ENCODE data around the gene ZBTB24. TPM values are rescaled to one million over a fixed set of nuclear protein-coding genes. Genes with fewer than 3 reads are reported as not detected.
A peak's percentile ranks its signal among the peaks of the same experiment; 100 is the strongest.

ZBTB24 gene
- total and polyA plus RNA-seq, 2 experiments from 2014 or later = 3.3 to 7.6 TPM

- Histone ChIP-seq H3K27ac (no peak overlapping the region), H3K4me3 (no peak overlapping the region), H3K9me2 (ENCODE audit: insufficient read depth) (no peaks in the 10 kb centered on the region), H3K79me2 (ENCODE audit: insufficient read depth) (no peaks in the 10 kb centered on the region), H4K20me1 (ENCODE audit: insufficient read depth) (no peaks in the 10 kb centered on the region), H3K36me3 (ENCODE audit: low read depth) (no peaks in the 10 kb centered on the region), H2AFZ (no peak overlapping the region), H3K4me1 (ENCODE audit: insufficient read depth) (peaks cover 28% of the 10 kb centered on the region), H3K4me2 (ENCODE audit: unreplicated experiment) (no peak overlapping the region), H3K9me3 (ENCODE audit: low read depth) (no peaks in the 10 kb centered on the region), H3K9ac (no peak overlapping the region), H3F3A (ENCODE audit: insufficient read depth) (peaks cover 5% of the 10 kb centered on the region; the same call in 1 of the 2 replicates), H3K27me3 (replicated peaks; ENCODE audit: insufficient read depth) (no peaks in the 10 kb centered on the region)
- in situ Hi-C loops (cut with MboI) = no loop called here
- TF ChIP-seq EZH2phosphoT487 (IDR thresholded peaks at IDR 0.05; ENCODE audit: insufficient read depth, low read depth) = no peak
- no peak for TF ChIP-seq EZH2 (IDR thresholded peaks at IDR 0.05; ENCODE audit: insufficient read depth, poor library complexity, severe bottlenecking)
- DNase-seq = no peak
- WGBS, 2 experiments (ENCODE audit: low coverage in 1 of 2, low lambda C conversion rate in 2 of 2, missing lambda C conversion rate in 2 of 2) = 53 to 56% methylated on average over 2 of the region's 2 CpGs
These were observed 28.8 kb upstream of the ZBTB24 start for GRCh38 chr6:109511832-109512231.

DNA sequence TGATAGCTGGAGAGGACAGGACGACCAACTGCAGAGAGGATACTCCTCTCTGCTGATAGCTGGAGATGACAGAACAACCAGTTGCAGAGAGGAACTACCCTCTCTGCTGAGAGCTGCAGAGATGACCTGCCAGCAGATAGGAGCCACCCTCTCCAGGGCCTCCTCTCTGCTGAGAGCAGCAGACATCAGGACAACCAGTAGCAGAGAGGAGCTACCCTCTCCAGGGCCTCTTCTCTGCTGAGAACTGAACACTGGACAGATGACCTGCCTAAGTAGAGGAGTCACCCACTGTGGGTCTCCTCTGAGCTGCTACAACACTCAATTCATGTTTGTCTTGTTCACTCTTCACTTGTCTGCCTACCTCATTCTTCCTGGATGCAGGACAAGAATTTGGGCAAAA lies 27.3 kb upstream of the ZBTB24 start:
- H3F3A ChIP-seq (ENCODE audit: insufficient read depth) = peaks cover 5% of the 10 kb centered on the region; the same call in 1 of the 2 replicates
- peaks cover 18% of the 10 kb centered on the region for H3K4me1 ChIP-seq (ENCODE audit: insufficient read depth)
- no peaks in the 10 kb centered on the region for H3K36me3 ChIP-seq (ENCODE audit: low read depth)
- no peaks in the 10 kb centered on the region for H3K79me2 ChIP-seq (ENCODE audit: insufficient read depth)
- no peak overlapping the region for H3K4me3 ChIP-seq
- H4K20me1 ChIP-seq (ENCODE audit: insufficient read depth) = no peaks in the 10 kb centered on the region
- peak overlapping the region; percentile 15 for H3K4me2 ChIP-seq (ENCODE audit: unreplicated experiment)
- H3K27ac ChIP-seq = no peak overlapping the region
- TF ChIP-seq EZH2phosphoT487 (IDR thresholded peaks at IDR 0.05; ENCODE audit: insufficient read depth, low read depth) = no peak
- TF ChIP-seq EZH2 (IDR thresholded peaks at IDR 0.05; ENCODE audit: insufficient read depth, poor library complexity, severe bottlenecking) = no peak
- WGBS, 2 experiments (ENCODE audit: low coverage in 1 of 2, low lambda C conversion rate in 2 of 2, missing lambda C conversion rate in 2 of 2) = 43 to 56% methylated on average over 1 of the region's 1 CpG
- no peak overlapping the region for H2AFZ ChIP-seq
- peak; percentile 17 for DNase-seq
- in situ Hi-C loops (cut with MboI) = no loop called here
- no peaks in the 10 kb centered on the region for H3K27me3 ChIP-seq (replicated peaks; ENCODE audit: insufficient read depth)
- H3K9ac ChIP-seq = no peak overlapping the region
- H3K9me2 ChIP-seq (ENCODE audit: insufficient read depth) = no peaks in the 10 kb centered on the region
- H3K9me3 ChIP-seq (ENCODE audit: low read depth) = no peaks in the 10 kb centered on the region

DNA sequence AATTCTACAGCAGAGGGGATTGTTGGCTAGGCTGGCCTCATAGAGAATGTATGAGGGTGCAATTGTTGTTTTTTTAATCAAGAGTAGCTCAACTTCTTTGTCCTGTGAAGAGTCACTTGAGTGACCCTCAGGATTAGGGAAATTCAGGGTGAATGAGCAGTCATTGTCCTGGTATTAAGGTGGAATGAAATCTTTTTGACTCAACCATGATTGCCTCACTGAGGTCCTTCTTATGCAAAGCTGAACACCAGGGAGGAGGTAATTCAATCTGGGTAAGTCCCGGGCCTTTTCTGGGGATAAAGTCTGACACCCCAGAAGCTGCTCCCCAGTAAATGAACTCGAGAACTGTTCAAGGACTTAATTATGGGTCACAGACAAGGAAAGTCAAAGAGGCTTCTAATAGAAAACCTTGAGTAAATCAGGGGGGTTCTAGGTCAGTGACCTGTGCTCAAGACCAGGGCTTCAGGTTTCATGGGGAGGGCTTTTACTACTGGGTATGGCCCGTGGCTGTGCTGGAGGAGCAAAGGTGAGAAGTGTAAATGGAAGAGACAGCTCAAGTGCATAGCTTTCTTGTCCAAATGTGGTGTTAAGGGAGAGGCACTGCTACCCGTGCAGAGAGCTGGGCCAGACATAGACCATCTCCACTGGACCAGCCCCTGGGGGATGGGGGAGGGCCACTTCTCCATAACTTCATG lies 25.3 kb upstream of the ZBTB24 start:
- in situ Hi-C loops (cut with MboI) = no loop called here
- H3K79me2 ChIP-seq (ENCODE audit: insufficient read depth) = no peaks in the 10 kb centered on the region
- no peak overlapping the region for H3K9ac ChIP-seq
- H3K9me2 ChIP-seq (ENCODE audit: insufficient read depth) = no peaks in the 10 kb centered on the region
- WGBS, 2 experiments (ENCODE audit: low coverage in 1 of 2, low lambda C conversion rate in 2 of 2, missing lambda C conversion rate in 2 of 2) = 52 to 57% methylated on average over 4 of the region's 4 CpGs
- TF ChIP-seq EZH2 (IDR thresholded peaks at IDR 0.05; ENCODE audit: insufficient read depth, poor library complexity, severe bottlenecking) = no peak
- no peak for TF ChIP-seq EZH2phosphoT487 (IDR thresholded peaks at IDR 0.05; ENCODE audit: insufficient read depth, low read depth)
- no peak overlapping the region for H3K4me2 ChIP-seq (ENCODE audit: unreplicated experiment)
- no peak overlapping the region for H3K27ac ChIP-seq
- H3K4me1 ChIP-seq (ENCODE audit: insufficient read depth) = peaks cover 10% of the 10 kb centered on the region; the same call in 1 of the 2 replicates
- no peaks in the 10 kb centered on the region for H4K20me1 ChIP-seq (ENCODE audit: insufficient read depth)
- H3F3A ChIP-seq (ENCODE audit: insufficient read depth) = no peaks in the 10 kb centered on the region
- no peak overlapping the region for H3K4me3 ChIP-seq
- no peaks in the 10 kb centered on the region for H3K36me3 ChIP-seq (ENCODE audit: low read depth)
- no peak overlapping the region for H2AFZ ChIP-seq
- no peaks in the 10 kb centered on the region for H3K27me3 ChIP-seq (replicated peaks; ENCODE audit: insufficient read depth)
- peak; percentile 38 for DNase-seq
- H3K9me3 ChIP-seq (ENCODE audit: low read depth) = no peaks in the 10 kb centered on the region

GRCh38 chr6:109507490-109508072 lies 24.6 kb upstream of the ZBTB24 start:
- H3F3A ChIP-seq (ENCODE audit: insufficient read depth) = no peaks in the 10 kb centered on the region
- no peaks in the 10 kb centered on the region for H3K9me3 ChIP-seq (ENCODE audit: low read depth)
- H3K27me3 ChIP-seq (replicated peaks; ENCODE audit: insufficient read depth) = no peaks in the 10 kb centered on the region
- no peaks in the 10 kb centered on the region for H4K20me1 ChIP-seq (ENCODE audit: insufficient read depth)
- H3K4me3 ChIP-seq = no peak overlapping the region
- H3K27ac ChIP-seq = no peak overlapping the region
- no peak for TF ChIP-seq EZH2 (IDR thresholded peaks at IDR 0.05; ENCODE audit: insufficient read depth, poor library complexity, severe bottlenecking)
- no peak for TF ChIP-seq EZH2phosphoT487 (IDR thresholded peaks at IDR 0.05; ENCODE audit: insufficient read depth, low read depth)
- no peaks in the 10 kb centered on the region for H3K79me2 ChIP-seq (ENCODE audit: insufficient read depth)
- H3K4me2 ChIP-seq (ENCODE audit: unreplicated experiment) = no peak overlapping the region
- no peaks in the 10 kb centered on the region for H3K9me2 ChIP-seq (ENCODE audit: insufficient read depth)
- no peak for DNase-seq
- H3K36me3 ChIP-seq (ENCODE audit: low read depth) = no peaks in the 10 kb centered on the region
- H3K9ac ChIP-seq = no peak overlapping the region
- in situ Hi-C loops (cut with MboI) = no loop called here
- whole genome bisulfite sequencing, 2 experiments (ENCODE audit: low coverage in 1 of 2, low lambda C conversion rate in 2 of 2, missing lambda C conversion rate in 2 of 2) = 58 to 62% methylated on average over 4 of the region's 4 CpGs
- H3K4me1 ChIP-seq (ENCODE audit: insufficient read depth) = peaks cover 8% of the 10 kb centered on the region; the same call in 1 of the 2 replicates
- H2AFZ ChIP-seq = no peak overlapping the region
